Dendritic cell treated with granulocyte-macrophage colony-stimulating factor and Interleukin-4, amounts not matched to agents 40 ng/mL and 50 ng/mL, for 4 days (primary cell): ENCODE results near the gene CPT1A.

ENCODE experiments used
- H3K27ac Mint-ChIP-seq: one replicate; pipeline ENCODE4 v1.8.0; 2022; ENCODE audit warnings: mild to moderate bottlenecking, mixed read lengths
- H3K27me3 Mint-ChIP-seq: one replicate; pipeline ENCODE4 v1.8.0; 2022; ENCODE audit warnings: mild to moderate bottlenecking, mixed read lengths
- H3K36me3 Mint-ChIP-seq: one replicate; pipeline ENCODE4 v1.8.0; 2022; ENCODE audit warnings: low read depth, mixed read lengths
- H3K4me1 Mint-ChIP-seq: one replicate; pipeline ENCODE4 v1.8.0; 2022; ENCODE audit warnings: low read depth, mixed read lengths
- H3K4me3 Mint-ChIP-seq: one replicate; pipeline ENCODE4 v1.8.0; 2022; ENCODE audit warnings: mild to moderate bottlenecking, moderate library complexity, mixed read lengths
- H3K9me3 Mint-ChIP-seq: one replicate; pipeline ENCODE4 v1.8.0; 2022; ENCODE audit warnings: mixed read lengths
- intact Hi-C: fragments of 100-400 bp; cut with micrococcal nuclease; formaldehyde crosslinking; loops from one replicate; pipeline ENCODE4 v1.15.0; 2022

CPT1A gene

GRCh38 chr11:68813773-68814172 lies 27.9 kb downstream of the CPT1A start:
- Mint-ChIP-seq H3K27ac (no peak overlapping the region), H3K27me3 (no peaks in the 10 kb centered on the region), H3K36me3 (peaks cover 84% of the 10 kb centered on the region), H3K4me3 (no peak overlapping the region), H3K4me1 (peaks cover 20% of the 10 kb centered on the region), H3K9me3 (no peaks in the 10 kb centered on the region)
- intact Hi-C loops = no loop called here

GRCh38 chr11:68812526-68812925 lies 29.2 kb downstream of the CPT1A start:
- no peak overlapping the region for H3K27ac Mint-ChIP-seq
- H3K4me3 Mint-ChIP-seq = no peak overlapping the region

GRCh38 chr11:68810164-68810563 lies 31.6 kb downstream of the CPT1A start:
- intact Hi-C loops = no loop called here
- H3K4me3 Mint-ChIP-seq = no peak overlapping the region
- no peak overlapping the region for H3K27ac Mint-ChIP-seq
- H3K36me3 Mint-ChIP-seq = peaks cover 84% of the 10 kb centered on the region
- H3K4me1 Mint-ChIP-seq = no peaks in the 10 kb centered on the region
- no peaks in the 10 kb centered on the region for H3K9me3 Mint-ChIP-seq
- no peaks in the 10 kb centered on the region for H3K27me3 Mint-ChIP-seq

More at GRCh38 chr11:68812526-68812925, 29.2 kb downstream of the CPT1A start:
- peaks cover 87% of the 10 kb centered on the region for H3K36me3 Mint-ChIP-seq
- no peaks in the 10 kb centered on the region for H3K27me3 Mint-ChIP-seq
- intact Hi-C loops = no loop called here
- H3K9me3 Mint-ChIP-seq = no peaks in the 10 kb centered on the region
- H3K4me1 Mint-ChIP-seq = peaks cover 11% of the 10 kb centered on the region

- Mint-ChIP-seq H3K4me3 (no peak overlapping the region), H3K9me3 (no peaks in the 10 kb centered on the region), H3K27ac (peak overlapping the region; percentile 59), H3K36me3 (peaks cover 83% of the 10 kb centered on the region), H3K4me1 (no peaks in the 10 kb centered on the region), H3K27me3 (no peaks in the 10 kb centered on the region)
- intact Hi-C loops = no loop called here
Observed at GRCh38 chr11:68809506-68809905, 32.2 kb downstream of the CPT1A start.

- Mint-ChIP-seq H3K36me3 (peaks cover 84% of the 10 kb centered on the region), H3K4me1 (no peaks in the 10 kb centered on the region), H3K27ac (no peak overlapping the region), H3K9me3 (no peaks in the 10 kb centered on the region), H3K27me3 (no peaks in the 10 kb centered on the region), H3K4me3 (no peak overlapping the region)
- intact Hi-C loops = no loop called here
Observed at GRCh38 chr11:68808787-68809186, 32.9 kb downstream of the CPT1A start.

GRCh38 chr11:68806931-68807844 lies 34.5 kb downstream of the CPT1A start:
- no peak overlapping the region for H3K4me3 Mint-ChIP-seq
- no peaks in the 10 kb centered on the region for H3K9me3 Mint-ChIP-seq
- intact Hi-C loops = no loop called here
- H3K36me3 Mint-ChIP-seq = peaks cover 83% of the 10 kb centered on the region
- no peaks in the 10 kb centered on the region for H3K4me1 Mint-ChIP-seq
- no peak overlapping the region for H3K27ac Mint-ChIP-seq
- H3K27me3 Mint-ChIP-seq = no peaks in the 10 kb centered on the region

GRCh38 chr11:68804786-68805185 lies 36.9 kb downstream of the CPT1A start:
- Mint-ChIP-seq H3K9me3 (no peaks in the 10 kb centered on the region), H3K36me3 (peaks cover 81% of the 10 kb centered on the region)

GRCh38 chr11:68803766-68804165 lies 38.0 kb downstream of the CPT1A start:
- Mint-ChIP-seq H3K27me3 (no peaks in the 10 kb centered on the region), H3K27ac (no peak overlapping the region), H3K4me3 (no peak overlapping the region), H3K36me3 (peaks cover 85% of the 10 kb centered on the region), H3K4me1 (no peaks in the 10 kb centered on the region), H3K9me3 (no peaks in the 10 kb centered on the region)
- intact Hi-C loops = no loop called here

More at GRCh38 chr11:68804786-68805185, 36.9 kb downstream of the CPT1A start:
- intact Hi-C loops = no loop called here
- H3K27ac Mint-ChIP-seq = no peak overlapping the region
- no peaks in the 10 kb centered on the region for H3K27me3 Mint-ChIP-seq
- no peak overlapping the region for H3K4me3 Mint-ChIP-seq
- H3K4me1 Mint-ChIP-seq = no peaks in the 10 kb centered on the region

GRCh38 chr11:68798221-68798813 lies 43.4 kb downstream of the CPT1A start:
- no peaks in the 10 kb centered on the region for H3K9me3 Mint-ChIP-seq
- no peak overlapping the region for H3K27ac Mint-ChIP-seq
- peaks cover 8% of the 10 kb centered on the region for H3K4me1 Mint-ChIP-seq
- intact Hi-C loops = no loop called here
- H3K27me3 Mint-ChIP-seq = no peaks in the 10 kb centered on the region
- H3K36me3 Mint-ChIP-seq = peaks cover 98% of the 10 kb centered on the region
- H3K4me3 Mint-ChIP-seq = no peak overlapping the region

GRCh38 chr11:68796801-68797200 lies 44.9 kb downstream of the CPT1A start:
- no peak overlapping the region for H3K4me3 Mint-ChIP-seq
- peaks cover 12% of the 10 kb centered on the region for H3K4me1 Mint-ChIP-seq
- peaks cover 98% of the 10 kb centered on the region for H3K36me3 Mint-ChIP-seq
- H3K27ac Mint-ChIP-seq = no peak overlapping the region
- H3K9me3 Mint-ChIP-seq = no peaks in the 10 kb centered on the region
- intact Hi-C loops = no loop called here
- no peaks in the 10 kb centered on the region for H3K27me3 Mint-ChIP-seq

GRCh38 chr11:68792400-68792966 lies 49.2 kb downstream of the CPT1A start:
- Mint-ChIP-seq H3K9me3 (no peaks in the 10 kb centered on the region), H3K4me1 (peaks cover 12% of the 10 kb centered on the region), H3K27ac (peak overlapping the region; percentile 61), H3K27me3 (no peaks in the 10 kb centered on the region), H3K4me3 (no peak overlapping the region), H3K36me3 (peaks cover 100% of the 10 kb centered on the region)
- intact Hi-C loops = loop anchor here (5.0 kb wide), 1 partner anchor 35 kb away; no protein-coding TSS in a partner anchor

GRCh38 chr11:68784653-68785052 lies 57.1 kb downstream of the CPT1A start:
- Mint-ChIP-seq H3K27ac (no peak overlapping the region), H3K9me3 (no peaks in the 10 kb centered on the region), H3K27me3 (no peaks in the 10 kb centered on the region), H3K4me1 (no peaks in the 10 kb centered on the region), H3K36me3 (peaks cover 98% of the 10 kb centered on the region), H3K4me3 (no peak overlapping the region)
- intact Hi-C loops = no loop called here

- intact Hi-C loops = no loop called here
- Mint-ChIP-seq H3K36me3 (peaks cover 97% of the 10 kb centered on the region), H3K4me1 (no peaks in the 10 kb centered on the region), H3K4me3 (no peak overlapping the region), H3K27me3 (no peaks in the 10 kb centered on the region), H3K27ac (no peak overlapping the region), H3K9me3 (no peaks in the 10 kb centered on the region)
Observed at GRCh38 chr11:68783216-68783821, 58.4 kb downstream of the CPT1A start.

- Mint-ChIP-seq H3K27ac (no peak overlapping the region), H3K9me3 (no peaks in the 10 kb centered on the region), H3K4me1 (no peaks in the 10 kb centered on the region), H3K36me3 (peaks cover 97% of the 10 kb centered on the region), H3K4me3 (no peak overlapping the region), H3K27me3 (no peaks in the 10 kb centered on the region)
- intact Hi-C loops = no loop called here
Observed at GRCh38 chr11:68782711-68783110, 59.0 kb downstream of the CPT1A start.
